ENCODE measurements around the gene AMPD2. TPM values are rescaled to one million over a fixed set of nuclear protein-coding genes. Genes with fewer than 3 reads are reported as not detected.

Gene AMPD2
- total RNA-seq, 1 donor from 2014 or later: 110 TPM

GRCh38 chr1:109584766-109585165 lies 34.9 kb upstream of the AMPD2 start:
- no peak for DNase-seq (ENCODE audit: low read depth)
- TF ChIP-seq CTCF (conservative IDR thresholded peaks at IDR 0.05; ENCODE audit: low read depth, low read length): no peak

GRCh38 chr1:109586055-109586454 lies 33.6 kb upstream of the AMPD2 start:
- no peak for TF ChIP-seq CTCF (conservative IDR thresholded peaks at IDR 0.05; ENCODE audit: low read depth, low read length)
- no peak overlapping the region for H3K4me3 ChIP-seq (ENCODE audit: low read depth, low read length)

More at GRCh38 chr1:109584766-109585165, 34.9 kb upstream of the AMPD2 start:
- H3K4me3 ChIP-seq (ENCODE audit: low read depth, low read length): no peak overlapping the region

DNA sequence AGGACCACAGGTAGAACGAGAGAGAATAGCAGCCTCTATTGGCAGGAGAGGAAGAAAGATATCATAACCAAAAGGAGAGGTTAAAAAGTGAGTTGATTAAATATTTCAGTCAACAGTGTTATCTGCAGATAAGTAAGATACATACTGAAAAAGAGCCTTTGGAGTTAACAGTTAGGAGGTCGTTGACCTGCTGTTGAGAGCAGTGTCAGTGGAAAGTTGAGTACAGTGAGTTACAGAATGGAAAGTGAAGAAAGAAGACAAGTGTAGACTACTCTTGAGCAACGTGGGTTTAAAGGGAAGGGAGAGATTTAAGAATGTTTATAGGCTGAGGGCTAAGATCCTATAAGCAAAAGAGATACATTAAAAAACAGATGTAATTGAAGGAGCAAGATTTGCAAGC lies 30.5 kb upstream of the AMPD2 start:
- no peak for DNase-seq (ENCODE audit: low read depth)
- TF ChIP-seq CTCF (conservative IDR thresholded peaks at IDR 0.05; ENCODE audit: low read depth, low read length): no peak
- H3K4me3 ChIP-seq (ENCODE audit: low read depth, low read length): no peak overlapping the region

More at GRCh38 chr1:109586055-109586454, 33.6 kb upstream of the AMPD2 start:
- no peak for DNase-seq (ENCODE audit: low read depth)

DNA sequence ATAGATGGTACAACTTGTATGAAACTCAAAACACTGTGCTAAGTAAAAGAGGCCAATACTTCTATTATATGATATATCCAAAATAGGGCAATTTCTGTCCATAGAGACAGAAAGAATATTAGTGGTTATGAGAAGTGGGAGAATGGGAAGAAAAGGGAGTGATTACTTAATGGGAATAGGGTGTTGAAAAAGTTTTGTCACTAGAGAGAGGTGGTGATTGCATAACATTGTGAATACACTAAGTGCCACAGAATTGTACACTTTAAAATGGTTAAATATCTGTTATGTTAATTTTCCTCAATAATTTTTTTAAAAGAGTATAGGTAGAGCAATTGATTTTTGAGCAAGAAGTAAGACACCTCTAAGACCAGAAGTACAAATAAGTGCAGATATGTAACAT lies 30.0 kb upstream of the AMPD2 start:
- no peak overlapping the region for H3K4me3 ChIP-seq (ENCODE audit: low read depth, low read length)
- no peak for TF ChIP-seq CTCF (conservative IDR thresholded peaks at IDR 0.05; ENCODE audit: low read depth, low read length)
- DNase-seq (ENCODE audit: low read depth): no peak

- H3K4me3 ChIP-seq (ENCODE audit: low read depth, low read length): no peak overlapping the region
- TF ChIP-seq CTCF (conservative IDR thresholded peaks at IDR 0.05; ENCODE audit: low read depth, low read length): no peak
- no peak for DNase-seq (ENCODE audit: low read depth)
Measured at GRCh38 chr1:109592916-109593315, 26.7 kb upstream of the AMPD2 start.

DNA sequence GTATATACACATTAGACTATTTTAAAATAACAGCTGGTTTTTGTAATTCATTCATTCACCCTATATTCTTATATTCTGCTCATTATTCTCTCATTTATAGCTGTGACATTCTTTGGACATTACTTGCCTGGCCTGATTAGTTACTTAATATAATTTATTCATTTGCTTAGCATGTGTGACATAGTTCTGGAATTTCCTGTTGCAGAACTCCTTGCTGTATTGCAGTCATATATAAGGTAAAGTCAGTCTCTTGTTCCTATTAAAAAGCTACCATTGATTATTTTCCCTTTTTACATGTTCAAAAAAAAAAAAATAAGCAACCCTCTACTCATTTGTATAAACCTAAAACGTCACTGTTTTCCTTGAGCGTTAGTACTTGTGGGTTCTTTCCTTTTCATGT lies 24.1 kb upstream of the AMPD2 start:
- H3K4me3 ChIP-seq (ENCODE audit: low read depth, low read length): no peak overlapping the region
- DNase-seq (ENCODE audit: low read depth): peak; percentile 60
- TF ChIP-seq CTCF (conservative IDR thresholded peaks at IDR 0.05; ENCODE audit: low read depth, low read length): no peak

GRCh38 chr1:109598156-109598555 lies 21.5 kb upstream of the AMPD2 start:
- DNase-seq (ENCODE audit: low read depth): no peak
- no peak for TF ChIP-seq CTCF (conservative IDR thresholded peaks at IDR 0.05; ENCODE audit: low read depth, low read length)
- H3K4me3 ChIP-seq (ENCODE audit: low read depth, low read length): no peak overlapping the region

Data from epithelial cell of proximal tubule (primary cell).